Glomerular visceral epithelial cell (primary cell): ENCODE results near the gene DHX15.

ENCODE experiments used
- DNase-seq: peaks from one replicate; pipeline ENCODE4 v3.0.0-alpha.2; 2016; ENCODE audit errors: extremely low spot score

Gene DHX15

GRCh38 chr4:24584211-24584850 is at the start of gene DHX15:
TSS of gene DHX15 (minus strand) at chr4:24584554. CDS start at chr4:24584393, 161 bp downstream.
- peak; percentile 97 for DNase-seq

- DNase-seq, result no peak
Observed at GRCh38 chr4:24632011-24632410, 47.7 kb upstream of the DHX15 start.

- no peak for DNase-seq
Observed at GRCh38 chr4:24630937-24631336, 46.6 kb upstream of the DHX15 start.

GRCh38 chr4:24625091-24625490 is 40.7 kb upstream of the DHX15 start:
- no peak for DNase-seq

- no peak for DNase-seq
Observed at GRCh38 chr4:24624381-24624780, 40.0 kb upstream of the DHX15 start.

GRCh38 chr4:24622146-24622834 is 37.9 kb upstream of the DHX15 start:
- DNase-seq, result no peak

- no peak for DNase-seq
Observed at GRCh38 chr4:24615977-24616376, 31.6 kb upstream of the DHX15 start.

- no peak for DNase-seq
Observed at GRCh38 chr4:24614881-24615280, 30.5 kb upstream of the DHX15 start.

GRCh38 chr4:24613502-24613901 is 29.1 kb upstream of the DHX15 start:
- DNase-seq, result no peak

GRCh38 chr4:24611575-24611974 is 27.2 kb upstream of the DHX15 start:
- no peak for DNase-seq

GRCh38 chr4:24607334-24607733 is 23.0 kb upstream of the DHX15 start:
- no peak for DNase-seq

- DNase-seq, result no peak
Observed at GRCh38 chr4:24605216-24605615, 20.9 kb upstream of the DHX15 start.

- no peak for DNase-seq
Observed at GRCh38 chr4:24604558-24605214, 20.3 kb upstream of the DHX15 start.

GRCh38 chr4:24603343-24603742 is 19.0 kb upstream of the DHX15 start:
- no peak for DNase-seq

- DNase-seq, result peak; percentile 70
Observed at GRCh38 chr4:24601121-24601520, 16.8 kb upstream of the DHX15 start.

GRCh38 chr4:24599275-24599674 is 14.9 kb upstream of the DHX15 start:
- DNase-seq, result no peak

- peak; percentile 91 for DNase-seq
Observed at GRCh38 chr4:24598025-24598424, 13.7 kb upstream of the DHX15 start.

- no peak for DNase-seq
Observed at GRCh38 chr4:24595659-24596058, 11.3 kb upstream of the DHX15 start.

- peak; percentile 61 for DNase-seq
Observed at GRCh38 chr4:24594887-24595286, 10.5 kb upstream of the DHX15 start.

- no peak for DNase-seq
Observed at GRCh38 chr4:24589448-24589847, 5.1 kb upstream of the DHX15 start.

GRCh38 chr4:24588216-24588954 is 4.0 kb upstream of the DHX15 start:
- DNase-seq, result no peak

GRCh38 chr4:24583451-24584210 is 723 bp downstream of the DHX15 start:
- peak; percentile 72 for DNase-seq
